Pancreas (tissue), 10 donors: ENCODE results near the gene UMPS. TPM values are rescaled to one million over a fixed set of nuclear protein-coding genes. Genes with fewer than 3 reads are reported as not detected.

ENCODE experiments used
- ATAC-seq, 4 donors: fragments of 200-7000 bp; cut with Tn5 transposase; one replicate each; pipeline versions ENCODE4 v1.8.0 to v1.9.1; 2020; ENCODE audit warnings: mild to moderate bottlenecking in 4 of 4, moderate library complexity in 4 of 4
- DNase-seq, 6 donors: peaks; one replicate each; pipeline ENCODE4 v3.0.0-alpha.2; 2020
- FAIRE-seq: peaks from 2 replicates; lab custom pipeline; 2012; peaks lifted over from hg19 to GRCh38; lab: Jason Lieb, UNC
- H3K27ac ChIP-seq, 4 donors: fragments of 200-600 bp; sonication (generic); 1 replicate in 3 of 4; 2 replicates in 1 of 4; pipeline versions ENCODE4 v1.5.0 to v1.8.0; 2020
- H3K27me3 ChIP-seq, 4 donors: fragments of 200-600 bp; one replicate each; pipeline ENCODE4 v1.8.0; 2021
- H3K36me3 ChIP-seq, 3 donors: fragments of 200-600 bp; sonication (generic) in 1 of 3; one replicate each; pipeline versions ENCODE4 v1.5.0 to v1.8.0; 2020 to 2021
- H3K4me1 ChIP-seq, 3 donors: fragments of 200-600 bp; one replicate each; pipeline ENCODE4 v1.8.0; 2021
- H3K4me3 ChIP-seq, 4 donors: fragments of 200-600 bp; sonication (generic) in 2 of 4; one replicate each; pipeline versions ENCODE4 v1.5.0 to v1.8.0; 2020 to 2021
- H3K9me3 ChIP-seq, 4 donors: fragments of 200-600 bp; one replicate each; pipeline ENCODE4 v1.8.0; 2021
- CTCF ChIP-seq, 4 donors: fragments of 200-600 bp; sonication (generic) in 3 of 4; IDR thresholded peaks; one replicate each; pipeline versions ENCODE4 v1.5.0 to v1.8.0; 2021; ENCODE audit warnings: antibody characterized with exemption in 4 of 4
- WGBS, 2 donors: extraction: QIAGEN DNeasy Blood & Tissue Kit; methylation state at CpG; one replicate each; pipeline ENCODE4 v1.1.7; 2013; 5-methylcytosine and 5-hydroxymethylcytosine counted together
- intact Hi-C, 3 donors: fragments of 100-400 bp; cut with DNase I; formaldehyde crosslinking; loops; one replicate each; pipeline versions ENCODE4 v1.11.1 to v1.14.2; 2022
- polyA plus RNA-seq, 2 donors: library from polyadenylated mRNA; stranded (reverse); fragments of 200-250 nt; gene quantifications; one replicate each; pipeline ENCODE4 v1.2.3, GENCODE V29; 2013
- total RNA-seq, 6 donors: library from RNA; stranded (reverse); fragmentation: NEBNext Ultra II Directional in 4 of 6; extraction: Animal tissue kit (Norgen Biotek cat#: 25700) in 4 of 6; gene quantifications; one replicate each; pipeline versions ENCODE4 v1.2.1 to v1.2.4, GENCODE V29; 2021 to 2023
- donor health status: healthy with polysubstance abuse.
- donor health status: DM: no; HTN: no; CAD: no; lungs with moderate emphysema.
- donor health status: DM: no; HTN: no; CAD: no.
- donor health status: control.
- donor health status: control.
- donor health status: Bipolar disorder and iron deficiency.
- donor health status: DM: yes; HTN: yes; CAD: no.
- donor health status: DM: no; HTN: no; CAD: no.
- donor health status: DM: no; HTN: no; CAD: no.
- donor health status: DM: yes; HTN: yes; CAD: no.

UMPS gene
- total and polyA plus RNA-seq, 8 donors: 6.6 to 20.1 (median 11.1) TPM

- ATAC-seq (no peak), DNase-seq (no peak), FAIRE-seq (no peak)
- H3K27ac ChIP-seq: peak overlapping the region in 3 of 4 donors; percentile 17 to 58 (median 35)
- intact Hi-C loops: no loop called here
- no peaks in the 10 kb centered on the region for H3K4me1 ChIP-seq
- H3K27me3 ChIP-seq: no peaks in the 10 kb centered on the region
- no peak for TF ChIP-seq CTCF (IDR thresholded peaks at IDR 0.05)
- no peak overlapping the region for H3K4me3 ChIP-seq
- no peaks in the 10 kb centered on the region for H3K9me3 ChIP-seq
- WGBS, 2 donors: 89 to 95% methylated on average over 7 of the region's 7 CpGs
- peaks cover 0 to 5% (median 0%) of the 10 kb centered on the region in 3 donors for H3K36me3 ChIP-seq
Measured at GRCh38 chr3:124774841-124775402, 44.7 kb downstream of the UMPS start.

- Histone ChIP-seq H3K27me3 (no peaks in the 10 kb centered on the region), H3K27ac (no peak overlapping the region), H3K36me3 (peaks cover 0 to 5% (median 0%) of the 10 kb centered on the region in 3 donors), H3K4me3 (no peak overlapping the region), H3K9me3 (no peaks in the 10 kb centered on the region), H3K4me1 (no peaks in the 10 kb centered on the region)
- 93 to 95% methylated on average over 9 of the region's 9 CpGs for WGBS, 2 donors
- no peak for FAIRE-seq
- intact Hi-C loops: no loop called here
- ATAC-seq: no peak
- no peak for DNase-seq
- TF ChIP-seq CTCF (IDR thresholded peaks at IDR 0.05): no peak
Measured at GRCh38 chr3:124775877-124776276, 45.6 kb downstream of the UMPS start.

- intact Hi-C loops: no loop called here
- no peaks in the 10 kb centered on the region for H3K27me3 ChIP-seq
- ATAC-seq (no peak), FAIRE-seq (no peak), DNase-seq (no peak)
- no peaks in the 10 kb centered on the region for H3K9me3 ChIP-seq
- no peak overlapping the region for H3K27ac ChIP-seq
- H3K36me3 ChIP-seq: peaks cover 0 to 5% (median 0%) of the 10 kb centered on the region in 3 donors
- TF ChIP-seq CTCF (IDR thresholded peaks at IDR 0.05): no peak
- 96% methylated on average over 5 of the region's 5 CpGs for WGBS, 2 donors
- no peak overlapping the region for H3K4me3 ChIP-seq
- H3K4me1 ChIP-seq: no peaks in the 10 kb centered on the region
Measured at GRCh38 chr3:124776856-124777255, 46.6 kb downstream of the UMPS start.

- Histone ChIP-seq H3K9me3 (no peaks in the 10 kb centered on the region), H3K4me1 (no peaks in the 10 kb centered on the region), H3K27ac (no peak overlapping the region), H3K4me3 (no peak overlapping the region), H3K36me3 (no peaks in the 10 kb centered on the region), H3K27me3 (no peaks in the 10 kb centered on the region)
- ATAC-seq: no peak
- intact Hi-C loops: no loop called here
- TF ChIP-seq CTCF (IDR thresholded peaks at IDR 0.05): no peak
- WGBS, 2 donors: 77 to 81% methylated on average over 5 of the region's 5 CpGs
- no peak for FAIRE-seq
- no peak for DNase-seq
Measured at GRCh38 chr3:124777762-124778470, 47.7 kb downstream of the UMPS start.

GRCh38 chr3:124779116-124779515 lies 48.9 kb downstream of the UMPS start:
- no peak overlapping the region for H3K27ac ChIP-seq
- DNase-seq (no peak), ATAC-seq (no peak), FAIRE-seq (no peak)
- H3K4me1 ChIP-seq: no peaks in the 10 kb centered on the region
- no peaks in the 10 kb centered on the region for H3K36me3 ChIP-seq
- no peaks in the 10 kb centered on the region for H3K27me3 ChIP-seq
- no peak for TF ChIP-seq CTCF (IDR thresholded peaks at IDR 0.05)
- no peak overlapping the region for H3K4me3 ChIP-seq
- intact Hi-C loops: no loop called here
- 87 to 92% methylated on average over 7 of the region's 7 CpGs for WGBS, 2 donors
- H3K9me3 ChIP-seq: no peaks in the 10 kb centered on the region
